GM19372 (cell line): ENCODE measurements around the gene SCD5.

Experiments
- ATAC-seq: cut with Tn5 transposase; IDR thresholded peaks from one replicate; pipeline ENCODE4 v1.9.1; 2021; ENCODE audit warnings: mild to moderate bottlenecking, low read depth, moderate library complexity; ENCODE audit not compliant: unreplicated experiment

The SCD5 gene

DNA sequence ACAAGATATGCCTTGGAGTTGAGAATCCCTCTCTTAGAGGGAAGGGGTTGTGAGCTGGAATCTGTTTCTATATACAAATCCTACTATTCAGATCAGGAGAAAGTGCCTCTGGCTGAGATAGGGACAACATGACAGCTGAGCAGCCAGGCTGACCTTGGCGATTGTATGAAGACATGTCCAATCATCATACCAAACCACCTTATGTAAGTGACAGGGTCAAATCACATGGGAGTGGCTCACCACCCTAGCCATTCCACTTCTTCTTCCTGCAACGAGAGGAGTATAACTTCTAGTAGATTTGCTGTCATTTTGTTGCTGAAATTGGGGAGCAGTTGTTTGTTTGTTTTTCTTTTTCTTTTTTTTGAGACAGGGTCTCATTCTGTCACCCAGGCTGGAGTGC lies 188.6 kb downstream of the SCD5 start:
- ATAC-seq = no peak

DNA sequence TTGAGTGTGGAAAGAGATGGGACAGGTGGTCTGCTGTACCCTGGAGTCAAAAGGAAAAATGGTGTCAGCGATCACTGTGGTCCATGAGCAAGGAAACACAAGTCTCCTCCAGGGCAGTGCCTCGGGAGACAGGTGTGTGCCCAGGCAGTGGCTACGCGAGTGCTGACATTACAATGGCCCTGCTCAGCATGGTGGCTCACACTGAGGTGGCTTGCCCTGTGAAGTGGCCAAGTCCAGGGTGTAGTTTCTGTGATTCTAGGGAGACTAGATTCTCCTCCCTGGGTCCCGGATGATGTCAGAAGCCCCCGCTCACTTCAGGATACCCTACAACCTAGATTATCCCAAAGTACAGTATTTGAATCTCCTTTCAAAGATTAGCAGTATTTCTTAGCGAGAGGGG lies 192.0 kb downstream of the SCD5 start:
- no peak for ATAC-seq

DNA sequence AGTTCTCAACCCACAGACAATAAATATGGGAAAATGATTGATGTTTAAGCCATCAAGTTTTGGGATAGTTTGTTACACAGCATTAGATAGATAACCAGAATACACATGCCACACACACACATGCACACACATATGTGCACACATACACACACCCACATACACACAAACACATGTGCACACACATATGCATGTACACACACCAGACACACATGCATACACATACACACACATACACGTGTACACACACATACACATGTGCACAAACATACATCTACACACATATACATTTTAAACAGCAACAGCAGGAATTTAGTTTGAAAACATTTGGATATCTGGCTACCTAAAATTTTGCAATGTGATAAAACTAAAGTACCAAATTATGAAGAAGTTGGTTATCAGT lies 194.1 kb downstream of the SCD5 start:
- ATAC-seq = no peak

DNA sequence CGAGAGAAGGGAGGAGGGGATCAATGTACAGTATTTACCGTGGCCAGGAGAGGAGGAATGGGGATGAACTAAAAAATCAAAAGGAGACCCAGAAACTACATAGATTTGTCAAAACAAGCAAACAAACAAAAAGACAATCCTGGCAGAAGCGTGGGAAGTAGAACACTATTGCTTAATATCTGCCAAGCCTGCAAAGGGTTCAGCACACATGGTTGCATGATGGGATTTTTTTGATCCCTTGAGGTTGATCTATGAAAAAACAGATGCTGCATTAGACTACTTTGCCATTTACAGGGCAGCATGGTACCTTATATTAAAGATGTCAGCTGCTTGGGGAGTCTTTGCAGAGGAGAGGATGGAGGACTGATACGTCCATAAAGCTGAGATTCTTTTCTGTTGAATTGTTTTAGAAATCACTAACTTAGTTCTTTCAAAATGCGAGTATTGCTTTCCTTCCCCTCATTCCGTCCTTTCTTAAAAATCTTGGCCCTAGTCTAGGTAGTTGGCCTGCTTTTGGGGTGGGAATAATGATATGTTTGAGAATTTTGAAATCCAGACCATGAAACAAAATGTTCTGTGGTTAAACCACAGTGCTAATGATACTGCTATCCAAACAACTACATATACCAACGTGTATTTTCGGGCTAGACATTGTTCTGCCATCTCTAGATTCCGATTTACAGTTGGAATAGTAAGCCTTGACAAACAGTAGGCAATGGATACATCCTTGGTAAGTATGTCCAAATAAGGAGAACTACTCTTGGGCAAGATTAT lies 197.2 kb downstream of the SCD5 start:
- ATAC-seq = no peak

DNA sequence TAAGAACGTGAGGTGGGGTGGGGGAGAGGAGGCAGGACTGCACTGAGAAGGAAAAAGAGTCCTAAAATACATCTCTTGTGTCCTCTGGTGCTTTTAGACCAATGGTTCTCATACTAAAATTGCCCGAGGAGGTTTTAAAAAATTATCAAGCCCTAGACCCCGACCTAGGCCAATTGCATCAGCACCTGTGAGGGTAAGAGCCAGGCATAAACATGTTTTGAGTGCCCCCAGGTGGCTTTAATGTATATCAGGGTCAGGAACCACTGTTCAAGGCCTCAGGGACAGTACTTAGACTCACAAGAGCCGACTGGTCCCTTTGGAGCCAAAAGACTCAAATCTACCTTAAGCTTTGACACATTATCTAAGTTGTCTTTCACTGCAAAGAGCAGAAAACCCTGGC lies 199.3 kb downstream of the SCD5 start:
- ATAC-seq = no peak

DNA sequence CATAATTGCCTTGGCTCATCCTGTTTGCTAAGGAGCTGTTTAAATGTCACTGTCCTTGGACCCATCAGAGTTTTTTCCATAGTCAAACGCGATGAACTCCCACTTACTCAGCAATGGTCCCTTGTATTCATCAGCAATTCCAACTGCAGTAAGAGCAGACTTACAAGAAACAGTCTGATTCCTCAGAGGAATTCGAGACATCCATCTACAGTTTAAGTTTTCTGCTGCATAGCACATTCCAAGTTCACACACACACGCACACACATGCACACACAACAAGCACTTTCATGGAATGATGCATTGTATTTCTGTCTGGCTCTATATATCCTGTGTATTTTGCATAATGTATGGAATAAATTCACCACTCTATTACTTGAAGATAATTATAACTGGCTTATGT lies 204.1 kb downstream of the SCD5 start:
- no peak for ATAC-seq

DNA sequence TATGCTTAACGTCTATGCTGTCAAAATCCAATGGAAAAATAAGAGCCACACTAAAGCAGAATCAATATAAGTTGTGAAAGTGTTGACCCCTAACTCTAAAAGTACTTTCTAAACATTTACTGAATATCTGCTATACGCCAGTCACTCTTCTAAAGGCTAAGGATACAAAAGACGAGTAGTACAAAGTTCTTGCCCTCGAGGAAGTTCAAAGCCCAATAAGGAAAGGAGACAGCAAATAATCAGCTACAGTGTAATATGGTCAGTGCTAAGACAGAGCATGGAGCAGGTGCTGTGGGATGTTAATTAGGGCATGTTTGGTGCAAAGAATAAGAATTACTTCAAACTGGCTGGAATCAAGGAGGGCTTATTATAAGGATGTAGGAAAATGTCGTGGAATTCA lies 205.2 kb downstream of the SCD5 start:
- no peak for ATAC-seq

DNA sequence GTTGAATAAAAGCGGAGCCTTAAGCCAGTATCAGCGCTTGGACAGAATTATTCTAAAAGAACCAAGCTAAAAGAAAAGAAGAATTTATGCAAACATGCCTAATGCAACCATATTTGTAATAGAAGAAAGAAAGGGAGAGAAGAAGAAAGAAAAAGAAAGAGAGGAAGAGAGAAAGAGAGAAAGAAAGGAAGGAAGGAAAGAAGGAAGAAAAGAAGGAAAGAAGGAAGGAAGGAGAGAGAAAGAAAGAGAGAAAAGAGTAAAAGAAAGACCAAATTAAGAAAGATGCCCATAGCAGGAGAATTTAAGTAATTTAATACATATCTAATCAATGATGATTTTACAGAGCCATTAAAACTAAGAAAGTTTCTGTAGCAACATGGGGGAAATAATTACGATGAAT lies 206.0 kb downstream of the SCD5 start:
- no peak for ATAC-seq

DNA sequence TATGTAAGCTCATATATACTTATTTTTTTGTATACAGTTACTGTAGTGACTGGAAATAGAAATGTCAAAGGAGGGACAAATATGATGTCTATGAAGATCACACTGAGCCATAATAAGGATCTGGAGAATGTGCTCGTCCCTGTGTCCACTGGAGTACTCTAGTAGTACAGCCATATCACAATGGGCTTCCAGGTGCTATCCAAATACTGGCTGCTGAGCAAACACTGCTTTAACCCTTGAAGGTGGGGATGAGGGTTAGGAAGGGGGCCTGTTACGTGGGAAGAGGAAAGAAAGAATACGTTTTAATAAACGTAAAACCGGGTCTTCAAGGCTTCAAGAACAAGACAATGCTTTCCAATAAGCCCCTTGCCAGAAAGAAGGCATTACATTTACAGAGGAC lies 207.0 kb downstream of the SCD5 start:
- ATAC-seq = no peak

DNA sequence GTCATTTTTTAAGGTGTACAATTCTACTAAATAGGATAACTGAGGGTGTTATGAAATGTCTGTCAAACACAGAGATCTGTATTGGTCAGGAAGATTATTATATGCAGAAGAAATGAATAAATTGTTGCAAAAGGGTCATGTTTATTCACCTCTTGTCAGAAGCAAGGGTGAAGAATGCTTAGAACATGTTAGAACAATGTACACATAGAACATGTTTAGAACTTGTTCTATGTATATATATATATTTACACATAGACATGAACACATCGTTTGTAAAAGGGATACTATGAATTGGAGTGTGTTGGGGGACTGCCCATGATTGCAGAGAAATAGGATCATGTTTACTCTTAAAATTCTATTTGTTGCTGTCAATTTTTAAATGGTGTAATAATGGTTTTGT lies 208.8 kb downstream of the SCD5 start:
- no peak for ATAC-seq

DNA sequence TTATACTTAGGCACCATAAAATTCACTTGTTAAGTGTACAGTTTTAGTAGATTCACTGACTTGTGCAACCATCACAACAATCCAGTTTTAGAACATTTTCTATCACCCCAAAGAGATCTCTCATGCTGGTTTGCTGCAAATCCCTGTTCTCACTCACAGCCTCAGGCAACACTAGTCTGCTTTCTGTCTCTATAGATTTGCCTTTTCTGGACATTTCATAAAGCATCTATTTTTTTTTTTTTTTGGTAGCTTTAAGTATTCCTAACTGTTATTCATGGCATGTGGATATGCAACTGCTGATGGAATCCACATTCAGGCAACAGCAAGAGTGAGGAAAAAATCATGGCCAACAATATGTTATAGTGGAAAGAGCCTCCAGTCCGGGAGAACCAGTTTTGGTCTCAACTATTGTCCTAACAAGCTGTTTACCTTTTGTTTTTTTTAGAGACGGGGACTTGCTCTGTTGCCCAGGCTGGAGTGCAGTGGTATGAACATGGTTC lies 209.8 kb downstream of the SCD5 start:
- no peak for ATAC-seq

DNA sequence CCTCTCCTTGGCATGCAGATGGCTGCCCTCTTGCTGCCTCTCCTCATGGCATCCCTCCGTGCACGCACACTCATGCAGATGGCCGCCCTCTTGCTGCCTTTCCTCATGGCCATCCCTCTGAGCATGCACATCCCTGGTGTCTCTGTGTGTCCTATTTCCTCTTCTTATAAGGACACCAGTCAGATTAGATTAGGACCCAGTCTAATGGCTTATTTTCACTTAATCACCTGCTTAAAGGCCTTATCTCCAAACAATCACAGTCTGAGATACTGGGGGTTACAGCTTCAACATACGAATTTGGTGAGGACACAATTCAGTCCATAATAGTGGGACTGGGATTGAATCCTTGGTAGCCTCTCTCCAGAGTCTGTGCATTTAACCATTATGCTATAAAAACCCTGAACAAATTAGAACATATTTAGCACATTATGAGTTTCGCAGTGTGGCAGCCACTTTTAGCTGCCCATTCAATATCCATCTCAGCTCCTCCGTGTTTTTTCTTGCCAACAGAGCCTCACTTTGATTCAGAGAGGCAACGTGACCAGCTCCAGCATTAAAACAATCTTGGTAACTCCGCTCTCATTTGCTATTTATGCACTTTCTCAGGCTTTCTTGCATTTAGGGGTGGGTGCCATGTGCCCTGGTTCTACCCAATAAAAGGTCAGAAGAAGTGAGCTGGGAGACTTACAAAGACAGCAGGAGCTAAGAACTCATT lies 210.6 kb downstream of the SCD5 start:
- ATAC-seq = no peak

DNA sequence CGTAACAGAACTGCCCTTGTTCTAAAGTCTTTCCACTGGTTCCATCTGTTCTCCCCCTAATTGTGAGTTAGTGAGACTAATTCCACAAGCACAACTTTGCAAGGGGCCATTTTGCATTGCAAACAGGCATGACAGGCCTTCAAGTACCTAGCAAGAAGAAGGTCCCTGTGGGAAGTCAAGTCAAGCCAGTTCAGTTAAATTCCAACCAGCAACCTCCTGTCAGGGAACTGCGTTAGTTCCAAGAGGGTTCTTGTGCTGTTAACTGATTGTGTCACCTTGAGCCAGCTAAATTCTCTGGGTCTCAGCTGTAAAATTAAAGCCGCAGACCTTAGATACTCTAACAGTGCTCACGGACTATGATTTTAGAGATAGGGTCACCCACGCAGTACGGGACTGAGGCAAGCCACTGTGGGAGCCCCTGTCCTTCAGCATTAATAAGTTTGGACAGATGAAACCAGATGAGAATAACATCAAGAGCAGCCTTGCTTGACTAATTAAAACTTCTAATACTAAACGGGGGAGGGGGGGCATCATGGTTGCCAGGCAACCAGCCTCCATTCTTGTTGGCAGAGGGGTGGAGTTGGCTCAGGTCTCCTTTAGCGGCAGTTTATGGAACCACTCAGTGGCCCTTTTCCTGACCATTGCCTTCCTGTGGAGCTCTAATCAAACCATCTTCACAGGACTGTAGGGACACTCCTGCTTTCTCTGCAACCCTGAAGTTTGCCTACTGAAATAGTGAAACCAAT lies 212.7 kb downstream of the SCD5 start:
- ATAC-seq = no peak

DNA sequence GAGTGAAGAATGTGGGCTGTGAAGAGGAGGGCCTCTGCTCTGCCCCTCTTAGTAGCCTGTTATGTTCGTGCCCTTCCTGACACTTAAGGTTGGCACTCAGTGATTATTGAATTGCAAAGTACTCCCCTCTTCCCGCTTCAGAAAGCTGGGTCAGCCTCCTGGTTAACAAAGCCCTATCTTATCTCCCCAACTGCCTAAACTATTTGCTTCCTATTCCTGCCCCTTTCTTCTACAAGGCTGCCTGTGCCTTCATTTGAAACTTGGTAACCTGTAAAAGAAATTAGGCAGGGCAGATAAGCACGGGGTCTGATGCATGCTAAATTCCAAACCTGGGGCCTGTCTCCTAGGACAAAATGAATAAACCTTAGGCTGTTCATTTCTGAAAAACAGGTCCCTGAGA lies 213.7 kb downstream of the SCD5 start:
- no peak for ATAC-seq

DNA sequence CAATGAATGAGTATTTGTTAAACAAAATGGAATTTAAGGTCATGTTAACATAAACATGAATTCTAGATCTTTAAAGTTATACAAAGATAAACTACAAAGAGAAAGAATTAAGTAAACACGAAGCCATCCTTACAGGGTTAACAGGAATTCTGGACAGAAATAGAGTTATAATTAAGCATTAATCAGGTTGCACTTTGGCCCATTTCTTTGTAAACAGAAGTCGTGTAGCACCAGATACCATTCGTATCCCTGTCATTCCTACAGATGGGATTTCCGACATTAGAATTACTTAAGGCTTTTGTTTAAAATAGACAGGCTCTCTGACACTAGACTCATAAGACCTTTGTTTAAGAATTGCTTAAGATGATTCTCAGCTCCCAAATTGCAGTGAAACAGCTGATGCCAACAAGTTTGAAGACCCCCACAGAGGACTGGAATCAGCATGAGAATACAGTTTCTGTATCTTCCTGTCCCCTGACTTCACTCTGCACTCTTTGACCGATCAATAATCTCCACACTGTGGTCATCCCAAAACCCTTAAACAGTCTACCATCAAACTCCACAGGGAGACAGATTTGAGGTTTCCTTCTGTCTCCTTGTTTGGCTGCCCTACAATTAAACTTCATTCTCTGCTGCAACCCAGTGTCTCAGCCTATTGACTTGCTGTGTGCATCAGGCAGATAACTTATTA lies 214.6 kb downstream of the SCD5 start:
- ATAC-seq = no peak

DNA sequence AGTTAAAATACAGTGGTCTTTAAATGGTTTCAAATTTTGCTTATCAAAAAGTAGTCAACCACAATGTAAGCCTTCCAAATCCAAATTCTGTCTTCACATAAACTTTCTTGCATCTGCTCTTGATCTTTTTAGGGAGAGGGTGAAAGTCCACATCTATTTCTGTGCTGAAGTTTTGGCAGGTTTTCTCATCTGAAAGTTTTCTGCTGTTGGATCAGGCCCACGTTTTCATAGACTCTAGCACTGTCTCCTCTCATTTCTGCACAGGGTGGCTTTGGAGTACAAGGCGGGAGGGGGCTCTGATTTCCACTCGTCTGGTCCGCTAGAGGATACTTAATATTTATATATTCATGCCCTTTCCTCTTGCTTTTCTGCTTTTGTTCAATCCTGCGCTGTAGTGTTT lies 218.7 kb downstream of the SCD5 start:
- no peak for ATAC-seq
